Choroid plexus epithelial cell (primary cell): ENCODE measurements around the gene CEP350.

Experiments
- DNase-seq: peaks from one replicate; pipeline ENCODE4 v3.0.0-alpha.2; 2010; ENCODE audit warnings: low read depth
- H3K4me3 ChIP-seq: 2 replicates; pipeline ENCODE4 v1.5.1; 2011; ENCODE audit warnings: low read depth, mild to moderate bottlenecking, control low read depth, low read length, moderate library complexity
- TF ChIP-seq, protein P1 (sequence below): conservative IDR thresholded peaks from 2 replicates; pipeline ENCODE4 v1.5.1; 2011; ENCODE audit warnings: low read depth, mild to moderate bottlenecking, control low read depth, inconsistent platforms, low read length, moderate library complexity

Gene CEP350, protein sequence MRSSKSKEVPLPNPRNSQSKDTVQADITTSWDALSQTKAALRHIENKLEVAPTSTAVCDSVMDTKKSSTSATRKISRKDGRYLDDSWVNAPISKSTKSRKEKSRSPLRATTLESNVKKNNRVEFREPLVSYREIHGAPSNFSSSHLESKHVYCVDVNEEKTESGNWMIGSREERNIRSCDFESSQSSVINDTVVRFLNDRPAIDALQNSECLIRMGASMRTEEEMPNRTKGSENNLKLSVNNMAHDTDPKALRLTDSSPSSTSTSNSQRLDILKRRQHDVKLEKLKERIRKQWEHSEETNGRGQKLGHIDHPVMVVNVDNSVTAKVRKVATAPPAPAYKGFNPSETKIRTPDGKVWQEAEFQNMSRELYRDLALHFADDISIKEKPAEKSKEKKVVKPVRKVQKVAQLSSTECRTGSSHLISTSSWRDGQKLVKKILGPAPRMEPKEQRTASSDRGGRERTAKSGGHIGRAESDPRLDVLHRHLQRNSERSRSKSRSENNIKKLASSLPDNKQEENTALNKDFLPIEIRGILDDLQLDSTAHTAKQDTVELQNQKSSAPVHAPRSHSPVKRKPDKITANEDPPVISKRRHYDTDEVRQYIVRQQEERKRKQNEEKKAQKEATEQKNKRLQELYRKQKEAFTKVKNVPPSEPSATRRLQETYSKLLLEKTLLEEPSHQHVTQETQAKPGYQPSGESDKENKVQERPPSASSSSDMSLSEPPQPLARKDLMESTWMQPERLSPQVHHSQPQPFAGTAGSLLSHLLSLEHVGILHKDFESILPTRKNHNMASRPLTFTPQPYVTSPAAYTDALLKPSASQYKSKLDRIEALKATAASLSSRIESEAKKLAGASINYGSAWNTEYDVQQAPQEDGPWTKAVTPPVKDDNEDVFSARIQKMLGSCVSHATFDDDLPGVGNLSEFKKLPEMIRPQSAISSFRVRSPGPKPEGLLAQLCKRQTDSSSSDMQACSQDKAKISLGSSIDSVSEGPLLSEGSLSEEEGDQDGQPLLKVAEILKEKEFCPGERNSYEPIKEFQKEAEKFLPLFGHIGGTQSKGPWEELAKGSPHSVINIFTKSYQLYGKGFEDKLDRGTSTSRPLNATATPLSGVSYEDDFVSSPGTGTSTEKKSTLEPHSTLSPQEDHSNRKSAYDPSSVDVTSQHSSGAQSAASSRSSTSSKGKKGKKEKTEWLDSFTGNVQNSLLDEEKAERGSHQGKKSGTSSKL (N-terminal part only)

DNA sequence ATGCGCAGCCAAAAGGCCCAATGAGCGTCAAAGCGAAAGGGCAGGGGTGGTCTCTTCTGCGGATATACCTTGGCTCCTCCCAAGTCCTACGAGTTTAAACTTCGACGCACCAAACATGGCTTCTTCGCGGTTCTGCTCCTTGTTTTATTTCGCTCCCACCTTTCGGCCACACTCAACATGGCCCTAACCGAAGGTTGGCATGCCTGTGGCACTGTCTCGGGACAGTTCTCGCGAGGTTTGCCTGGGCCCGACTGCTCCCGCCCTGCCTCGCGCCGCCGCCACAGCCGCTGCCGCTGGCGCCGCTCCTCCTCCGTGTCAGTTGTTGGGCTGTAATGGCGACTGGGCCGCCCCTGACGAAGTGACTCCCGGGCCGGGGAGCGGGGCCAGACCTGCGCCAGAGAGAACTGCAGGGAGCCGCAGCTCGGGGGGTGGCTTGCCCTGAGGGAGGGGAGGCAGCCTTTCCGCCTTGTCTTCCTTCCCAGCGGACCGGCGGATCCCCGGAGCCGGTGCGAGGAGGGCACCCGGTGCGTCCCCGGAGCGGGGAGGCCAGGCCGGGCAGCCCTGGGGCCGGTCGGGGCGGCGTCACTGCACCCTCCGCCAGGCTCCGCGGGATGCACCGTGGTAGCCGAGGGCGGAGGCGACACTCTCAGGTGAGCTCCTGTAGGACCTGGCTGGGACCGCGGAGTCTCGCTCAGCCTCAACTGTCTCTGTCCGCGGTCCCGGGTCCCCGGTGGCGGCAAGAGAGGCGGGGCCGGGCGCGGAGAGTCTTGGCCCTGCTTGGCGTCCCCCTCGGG is at the start of gene CEP350:
CEP350 (plus strand) TSS at position 318 of the 794 bp plus-strand sequence. CDS start 31,372 bp downstream, outside the sequence.
- TF ChIP-seq, protein P1, sequence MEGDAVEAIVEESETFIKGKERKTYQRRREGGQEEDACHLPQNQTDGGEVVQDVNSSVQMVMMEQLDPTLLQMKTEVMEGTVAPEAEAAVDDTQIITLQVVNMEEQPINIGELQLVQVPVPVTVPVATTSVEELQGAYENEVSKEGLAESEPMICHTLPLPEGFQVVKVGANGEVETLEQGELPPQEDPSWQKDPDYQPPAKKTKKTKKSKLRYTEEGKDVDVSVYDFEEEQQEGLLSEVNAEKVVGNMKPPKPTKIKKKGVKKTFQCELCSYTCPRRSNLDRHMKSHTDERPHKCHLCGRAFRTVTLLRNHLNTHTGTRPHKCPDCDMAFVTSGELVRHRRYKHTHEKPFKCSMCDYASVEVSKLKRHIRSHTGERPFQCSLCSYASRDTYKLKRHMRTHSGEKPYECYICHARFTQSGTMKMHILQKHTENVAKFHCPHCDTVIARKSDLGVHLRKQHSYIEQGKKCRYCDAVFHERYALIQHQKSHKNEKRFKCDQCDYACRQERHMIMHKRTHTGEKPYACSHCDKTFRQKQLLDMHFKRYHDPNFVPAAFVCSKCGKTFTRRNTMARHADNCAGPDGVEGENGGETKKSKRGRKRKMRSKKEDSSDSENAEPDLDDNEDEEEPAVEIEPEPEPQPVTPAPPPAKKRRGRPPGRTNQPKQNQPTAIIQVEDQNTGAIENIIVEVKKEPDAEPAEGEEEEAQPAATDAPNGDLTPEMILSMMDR = no peak
- peak within 1 kb of the TSS; percentile 96 for H3K4me3 ChIP-seq
- DNase-seq = peak; percentile 100

DNA sequence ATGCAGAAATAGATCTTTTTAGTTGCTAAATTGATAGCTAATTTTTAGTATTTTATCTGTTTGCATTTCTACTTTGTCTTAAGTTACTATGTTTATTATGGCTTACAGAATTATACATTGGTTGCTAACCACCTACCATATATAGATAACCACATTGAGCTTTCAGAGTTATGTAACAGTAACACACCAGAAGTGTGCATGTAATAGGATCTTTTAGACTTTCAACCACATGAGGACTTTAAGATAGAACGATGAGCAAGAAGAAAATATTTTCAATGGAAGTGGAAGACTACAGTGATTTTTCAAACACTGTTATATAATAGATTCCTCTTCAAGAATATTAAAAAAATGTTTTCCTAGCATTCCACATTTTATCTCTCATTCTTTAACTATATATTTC is 43.7 kb upstream of the CEP350 start:
- TF ChIP-seq, protein P1 = no peak
- no peak overlapping the region for H3K4me3 ChIP-seq
- peak; percentile 5 for DNase-seq

DNA sequence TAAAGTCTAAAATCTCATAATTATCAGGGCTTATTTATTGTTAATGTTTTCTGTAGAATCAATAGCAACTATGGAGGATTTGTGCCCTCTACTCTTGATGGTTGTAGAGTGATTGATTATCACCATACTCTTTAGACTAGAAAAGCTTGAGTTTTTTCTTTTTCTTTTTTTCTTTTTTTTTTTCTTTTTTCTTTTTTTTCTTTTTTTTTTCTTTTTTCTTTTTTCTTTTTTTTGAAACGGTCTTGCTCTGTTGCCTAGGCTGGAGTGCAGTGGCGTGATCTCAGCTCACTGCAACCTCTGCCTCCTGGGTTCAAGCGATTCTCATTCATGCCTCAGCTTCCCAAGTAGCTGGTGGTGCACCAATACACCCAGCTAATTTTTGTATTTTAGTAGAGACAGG is 42.8 kb upstream of the CEP350 start:
- H3K4me3 ChIP-seq = no peak overlapping the region
- TF ChIP-seq, protein P1 = no peak
- no peak for DNase-seq

DNA sequence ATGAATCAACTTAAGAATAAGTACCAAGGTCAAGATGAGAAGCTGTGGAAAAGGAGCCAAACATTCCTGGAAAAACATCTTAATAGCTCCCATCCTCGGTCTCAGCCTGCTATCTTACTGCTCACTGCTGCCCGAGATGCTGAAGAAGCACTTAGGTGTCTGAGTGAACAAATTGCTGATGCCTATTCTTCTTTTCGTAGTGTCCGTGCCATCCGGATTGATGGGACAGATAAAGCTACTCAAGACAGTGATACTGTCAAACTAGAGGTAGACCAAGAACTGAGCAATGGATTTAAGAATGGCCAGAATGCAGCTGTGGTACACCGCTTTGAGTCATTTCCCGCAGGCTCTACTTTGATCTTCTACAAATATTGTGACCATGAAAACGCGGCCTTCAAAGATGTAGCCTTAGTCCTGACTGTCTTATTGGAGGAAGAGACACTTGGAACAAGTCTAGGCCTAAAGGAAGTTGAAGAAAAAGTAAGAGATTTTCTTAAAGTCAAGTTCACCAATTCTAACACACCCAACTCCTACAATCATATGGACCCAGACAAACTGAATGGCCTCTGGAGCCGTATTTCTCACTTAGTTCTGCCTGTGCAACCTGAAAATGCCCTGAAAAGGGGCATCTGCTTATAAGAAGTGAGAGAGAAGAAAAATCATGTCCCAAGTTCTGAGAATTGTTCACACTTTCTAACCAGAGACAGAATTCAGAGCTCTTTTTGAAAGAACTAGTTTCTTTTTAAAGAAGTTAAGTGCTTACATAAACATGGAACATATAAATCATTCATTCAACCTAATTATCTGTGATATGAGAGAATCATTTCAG is 36.8 kb upstream of the CEP350 start:
- DNase-seq = no peak
- H3K4me3 ChIP-seq = no peak overlapping the region
- TF ChIP-seq, protein P1 = no peak

DNA sequence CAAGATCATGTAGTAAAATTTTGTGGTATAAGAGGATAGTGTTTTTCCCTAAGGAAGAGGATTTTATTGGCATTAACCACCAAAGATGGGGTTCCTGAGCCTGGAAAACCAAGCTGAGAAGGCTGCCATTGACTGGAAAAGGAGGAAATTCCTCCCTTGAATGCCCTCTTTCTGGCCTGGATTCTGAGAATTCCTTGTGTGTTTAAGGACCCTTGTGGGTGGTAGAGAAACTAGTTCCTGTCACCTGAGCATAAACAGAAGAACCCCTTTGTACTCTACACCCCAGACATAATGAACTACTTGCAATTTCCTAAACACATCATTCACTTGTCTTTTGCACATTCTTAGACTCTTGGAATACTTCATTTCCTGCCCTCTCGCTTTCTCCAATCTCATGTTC is 33.1 kb upstream of the CEP350 start:
- TF ChIP-seq, protein P1 = no peak
- no peak overlapping the region for H3K4me3 ChIP-seq
- DNase-seq = no peak
